GM18505 (cell line): ENCODE results near the gene MLXIP.

Source experiments
- ATAC-seq: cut with Tn5 transposase; IDR thresholded peaks from one replicate; pipeline ENCODE4 v1.9.1; 2021; ENCODE audit not compliant: unreplicated experiment
- POLR2A ChIP-seq: IDR thresholded peaks from 4 replicates; pipeline ENCODE4 v1.6.1; 2011; ENCODE audit warnings: borderline replicate concordance; ENCODE audit not compliant: insufficient read depth, insufficient read length; ENCODE audit errors: extremely low read depth

MLXIP gene

DNA sequence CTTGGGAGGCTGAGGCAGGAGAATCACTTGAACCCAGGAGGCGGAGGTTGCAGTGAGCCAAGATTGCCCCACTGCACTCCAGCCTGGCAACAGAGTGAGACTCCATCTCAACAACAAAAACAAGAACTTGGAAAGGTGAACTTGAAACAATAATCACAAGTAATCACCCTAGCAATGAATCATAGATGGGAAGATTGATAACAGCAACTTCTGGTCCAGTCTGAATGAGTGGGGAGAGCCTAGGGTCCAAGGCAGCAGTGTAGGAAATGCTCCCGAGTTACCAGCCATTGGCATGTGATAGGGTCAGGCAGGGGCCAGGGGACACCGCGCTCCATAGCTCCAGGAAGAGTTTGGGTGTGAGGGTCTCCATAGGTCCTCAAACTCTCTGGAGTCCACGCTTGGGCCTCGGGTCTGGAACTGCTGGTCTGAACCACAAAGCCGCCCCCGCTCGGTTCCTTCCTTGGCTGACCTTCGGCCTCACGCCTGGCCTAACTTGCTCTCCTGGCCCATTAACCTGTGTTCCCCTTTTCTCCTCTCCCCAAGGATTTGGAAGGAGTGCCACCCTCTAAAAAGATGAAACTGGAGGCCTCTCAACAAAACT lies 19.9 kb upstream of the MLXIP start:
- no peak for TF ChIP-seq POLR2A

DNA sequence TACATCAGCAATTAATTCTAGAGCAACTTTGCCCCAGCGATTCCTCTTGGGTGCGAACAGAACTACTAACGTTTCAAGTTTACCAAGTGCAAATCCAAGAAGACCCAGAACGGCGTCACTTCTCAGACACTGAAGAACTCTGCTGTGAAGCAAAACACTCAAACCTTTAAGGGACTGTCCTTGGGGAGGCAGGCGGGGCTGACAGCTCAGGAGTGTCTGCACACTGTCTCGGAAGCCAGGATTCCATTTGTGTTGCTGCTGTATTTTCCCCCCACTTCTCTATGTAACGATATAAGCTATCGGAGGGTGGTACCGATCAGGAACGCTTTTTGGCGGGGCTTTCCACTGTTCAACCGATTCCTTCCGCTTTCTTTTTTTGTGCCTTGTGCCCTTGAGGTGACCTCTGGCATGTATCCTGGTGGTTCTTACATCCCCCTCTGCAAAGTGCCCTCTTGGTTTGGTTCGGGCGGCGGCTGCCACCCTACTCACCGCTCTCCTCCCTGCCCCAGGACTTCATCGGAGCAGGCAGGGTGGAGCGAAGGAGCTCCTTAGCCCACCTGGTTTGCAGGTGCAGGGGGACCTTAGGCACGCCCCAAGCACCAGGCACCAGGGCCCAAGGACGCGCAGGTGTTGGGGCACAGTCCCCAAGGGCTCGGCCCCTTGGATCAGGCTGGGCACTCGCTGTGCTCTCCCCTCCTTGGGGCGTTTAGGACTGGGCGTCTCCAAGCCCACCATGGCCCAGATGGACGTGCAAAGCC lies 19.2 kb upstream of the MLXIP start:
- TF ChIP-seq POLR2A = no peak

More for the DNA sequence above, 19.9 kb upstream of the MLXIP start:
- no peak for ATAC-seq

DNA sequence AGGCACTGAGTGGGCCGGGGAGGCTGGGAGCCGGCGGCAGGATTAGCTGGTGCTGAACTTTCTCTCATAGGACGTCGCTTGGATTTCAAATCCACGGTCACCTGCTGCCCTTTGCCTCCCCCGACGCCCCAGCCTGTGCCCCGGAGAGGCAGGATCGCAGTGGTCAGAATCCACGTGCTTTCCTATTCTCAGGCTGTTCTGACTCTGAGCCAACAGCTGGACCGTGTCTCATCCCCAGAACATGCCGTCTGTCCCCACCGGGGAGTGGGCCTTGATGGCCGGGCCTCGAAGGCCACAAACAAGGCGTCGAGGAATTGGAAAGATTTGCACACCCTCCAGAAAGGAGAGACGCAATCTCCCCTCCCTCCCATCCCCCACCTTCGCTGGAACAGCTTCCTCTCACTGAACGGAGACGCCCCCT lies 18.5 kb upstream of the MLXIP start:
- no peak for ATAC-seq

More for the DNA sequence above, 19.2 kb upstream of the MLXIP start:
- no peak for ATAC-seq

DNA sequence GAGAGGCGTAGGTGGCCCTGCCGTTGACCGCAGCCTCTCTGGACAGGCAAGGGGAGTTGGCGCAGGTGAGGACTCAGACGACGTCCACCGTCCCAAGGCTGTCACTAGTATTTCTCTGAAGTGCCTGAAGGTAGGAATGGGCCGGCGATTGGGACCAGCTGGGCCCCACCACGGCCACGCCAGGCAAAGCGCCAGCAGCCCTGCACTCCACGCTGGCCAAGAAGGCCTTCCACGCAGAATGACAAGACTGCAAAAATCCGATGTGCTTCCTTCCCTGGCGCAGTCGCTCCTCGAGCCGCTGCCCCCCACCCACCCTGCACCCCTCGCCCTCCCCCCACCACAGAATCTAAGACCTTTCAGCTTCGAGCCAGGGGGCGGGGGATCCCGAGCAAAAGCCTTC lies 17.3 kb upstream of the MLXIP start:
- no peak for ATAC-seq
- no peak for TF ChIP-seq POLR2A

More for the DNA sequence above, 18.5 kb upstream of the MLXIP start:
- TF ChIP-seq POLR2A = no peak

DNA sequence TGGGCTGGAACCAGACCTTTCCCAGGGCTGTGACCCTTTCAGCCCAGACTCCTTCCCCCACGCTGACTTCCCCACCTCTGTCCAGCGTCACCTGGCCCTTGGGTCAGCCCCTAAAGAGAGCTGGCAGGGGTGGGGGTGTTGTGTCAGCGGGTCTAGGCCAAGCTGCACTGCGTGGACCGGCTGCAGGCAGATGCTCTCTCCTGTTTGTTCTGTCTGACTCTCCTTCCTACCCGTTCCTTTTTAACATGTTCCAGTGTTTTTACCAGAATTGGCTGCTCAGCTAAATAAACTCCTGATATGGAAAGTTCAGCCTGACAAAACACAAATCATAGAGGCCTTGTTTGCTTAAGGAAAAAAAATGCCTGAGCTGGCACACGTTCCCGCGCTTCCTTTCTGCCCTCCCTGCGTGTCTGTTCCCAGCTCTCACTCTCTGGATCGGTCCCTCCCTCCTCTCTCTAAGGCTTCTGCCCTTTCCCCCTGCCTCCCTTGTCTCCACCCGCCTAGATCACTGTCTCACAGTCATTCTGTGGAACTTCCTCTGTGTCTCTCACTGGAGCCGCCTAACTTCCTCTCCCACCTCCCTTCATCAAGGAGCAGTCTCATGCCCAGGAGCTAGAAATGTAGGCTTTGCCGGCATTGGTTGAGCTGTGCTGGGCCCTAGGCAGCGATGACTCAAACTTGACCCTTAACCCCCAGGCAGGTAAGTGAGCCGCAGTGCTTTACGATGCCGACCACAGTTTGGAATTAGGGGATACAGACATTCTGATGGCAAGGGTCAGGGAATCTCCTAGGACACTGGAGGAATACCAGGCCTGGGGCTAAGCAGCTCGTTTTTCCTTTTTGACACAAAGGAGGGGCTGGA lies 15.5 kb upstream of the MLXIP start:
- no peak for TF ChIP-seq POLR2A
- no peak for ATAC-seq

DNA sequence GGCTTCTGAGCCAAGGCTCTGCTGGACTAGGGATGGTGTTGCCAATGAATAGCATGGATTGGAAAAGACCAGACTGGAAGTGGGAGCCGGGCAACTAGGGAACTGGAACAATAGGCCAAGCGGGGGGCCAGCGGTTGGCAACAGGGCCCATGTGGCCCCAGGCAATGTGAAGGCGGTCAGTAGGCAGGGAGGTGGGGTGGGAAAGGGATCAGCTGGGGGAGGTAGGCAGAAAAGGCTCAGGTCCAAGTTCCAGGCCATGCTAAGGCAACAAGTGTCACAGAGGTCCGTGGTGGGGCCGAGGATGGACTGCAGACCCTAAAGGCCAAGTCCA lies 14.9 kb upstream of the MLXIP start:
- TF ChIP-seq POLR2A = no peak
- ATAC-seq = no peak

DNA sequence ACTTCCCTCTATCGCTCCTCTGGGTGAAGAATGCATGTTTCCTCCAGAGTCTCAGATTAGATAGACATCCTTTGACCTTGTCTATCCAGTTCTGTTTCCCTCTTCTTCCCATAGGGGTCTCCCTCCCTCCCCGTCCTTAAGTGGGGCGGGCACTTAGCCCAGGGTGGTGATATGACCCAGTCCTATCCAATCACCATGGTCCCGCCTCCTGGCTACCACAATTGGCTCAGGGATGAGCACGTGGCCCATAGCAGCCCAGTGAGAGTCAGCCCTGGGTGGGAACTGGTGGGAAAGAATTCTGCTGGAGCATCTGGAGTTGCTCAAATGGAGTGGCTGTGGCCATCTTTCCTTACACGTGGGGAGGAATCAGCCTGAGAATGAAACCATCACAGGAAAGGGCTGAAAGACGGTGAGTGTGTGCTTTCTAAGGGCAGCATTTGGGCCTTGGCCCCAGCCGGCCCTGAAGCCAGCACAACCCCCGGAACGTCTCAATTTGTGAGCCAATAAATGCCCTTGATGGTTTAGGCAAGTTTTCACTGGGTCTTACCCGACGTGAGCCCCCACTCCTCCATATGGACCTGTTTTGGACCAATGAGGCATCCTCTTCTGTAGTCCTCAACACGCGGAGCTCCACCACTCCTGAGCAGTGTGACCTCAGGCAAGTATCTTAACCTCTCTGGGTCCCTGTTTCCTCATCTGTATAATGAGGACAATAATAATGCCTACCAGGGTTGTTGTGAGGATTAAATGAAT lies 14.4 kb upstream of the MLXIP start:
- TF ChIP-seq POLR2A = no peak
- no peak for ATAC-seq

DNA sequence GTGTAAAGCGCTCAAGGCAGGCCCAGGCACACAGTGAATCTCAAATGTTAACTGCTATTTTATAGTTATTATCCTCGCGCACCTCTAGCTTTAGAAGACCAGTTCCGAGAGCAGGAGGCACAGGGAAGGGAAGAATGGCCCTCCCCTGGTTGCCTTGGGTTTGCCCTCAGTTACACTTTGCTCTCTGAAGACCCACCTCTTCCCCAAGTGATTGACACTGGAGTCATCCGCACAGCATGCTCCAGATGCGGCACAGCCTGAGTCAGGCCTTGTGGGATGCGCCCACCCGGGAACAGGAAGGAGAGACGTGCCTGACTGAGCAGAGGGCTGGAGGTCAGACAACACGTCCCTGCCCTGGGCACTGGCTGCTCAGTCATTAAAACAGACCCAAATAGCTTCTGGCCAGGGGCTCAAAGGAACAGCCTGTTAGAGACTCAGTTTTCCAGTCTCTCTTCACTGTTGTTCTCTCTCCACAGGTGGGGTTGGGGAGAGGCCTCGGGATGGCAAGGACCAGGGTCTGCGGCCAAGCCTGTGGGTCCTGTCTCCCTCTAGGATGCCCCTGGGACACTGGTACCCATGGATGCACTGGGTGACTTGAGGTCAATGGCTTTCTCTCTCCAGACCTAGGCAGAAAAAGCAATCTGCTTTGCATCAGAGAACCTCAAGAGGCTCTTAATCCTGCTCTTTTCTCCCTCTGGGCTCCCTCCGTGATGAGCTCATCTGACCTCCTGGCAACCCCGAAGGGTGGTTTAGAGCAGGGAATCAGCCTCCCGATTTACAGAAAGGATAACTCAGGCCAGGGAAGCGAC lies 13.6 kb upstream of the MLXIP start:
- ATAC-seq = no peak

DNA sequence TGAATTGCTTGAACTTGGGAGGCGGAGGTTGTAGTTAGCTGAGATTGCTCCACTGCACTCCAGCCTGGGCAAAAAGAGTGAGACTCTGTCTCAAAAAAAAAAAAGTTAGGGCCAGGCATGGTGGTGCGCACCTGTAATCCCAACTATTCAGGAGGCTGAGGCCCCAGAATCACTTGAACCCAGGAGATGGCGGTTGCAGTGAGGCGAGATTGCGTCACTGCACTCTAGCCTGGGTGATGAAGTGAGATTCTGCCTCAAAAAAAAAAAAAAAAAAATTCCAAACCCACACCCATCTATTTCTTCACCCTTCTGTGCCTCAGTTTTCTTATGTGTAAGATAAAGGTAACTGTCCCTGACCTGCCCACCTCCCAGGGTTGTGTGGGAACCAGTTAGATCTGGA lies 11.0 kb upstream of the MLXIP start:
- no peak for ATAC-seq
- TF ChIP-seq POLR2A = no peak

More for the DNA sequence above, 13.6 kb upstream of the MLXIP start:
- no peak for TF ChIP-seq POLR2A

DNA sequence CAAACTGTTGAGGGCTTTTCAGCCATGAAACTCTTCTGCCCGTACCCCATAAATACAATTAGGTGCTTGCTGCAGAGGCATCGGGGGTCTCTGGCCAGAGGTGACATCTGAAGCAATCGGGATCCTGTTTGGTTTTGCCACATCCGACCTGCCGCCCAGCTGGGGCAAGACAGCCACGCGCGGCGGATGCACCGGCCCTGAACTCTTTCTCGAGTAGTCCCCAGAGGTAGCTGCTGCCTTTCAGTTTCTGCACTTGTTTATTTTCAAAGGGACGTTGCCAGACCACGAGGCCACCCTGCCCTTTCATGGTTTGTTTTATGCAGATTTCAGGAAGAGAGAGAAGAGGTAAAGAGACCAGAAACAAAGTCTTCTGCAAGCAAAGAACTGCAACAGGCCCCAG lies 10.6 kb upstream of the MLXIP start:
- peak; percentile 71 for ATAC-seq
- no peak for TF ChIP-seq POLR2A

DNA sequence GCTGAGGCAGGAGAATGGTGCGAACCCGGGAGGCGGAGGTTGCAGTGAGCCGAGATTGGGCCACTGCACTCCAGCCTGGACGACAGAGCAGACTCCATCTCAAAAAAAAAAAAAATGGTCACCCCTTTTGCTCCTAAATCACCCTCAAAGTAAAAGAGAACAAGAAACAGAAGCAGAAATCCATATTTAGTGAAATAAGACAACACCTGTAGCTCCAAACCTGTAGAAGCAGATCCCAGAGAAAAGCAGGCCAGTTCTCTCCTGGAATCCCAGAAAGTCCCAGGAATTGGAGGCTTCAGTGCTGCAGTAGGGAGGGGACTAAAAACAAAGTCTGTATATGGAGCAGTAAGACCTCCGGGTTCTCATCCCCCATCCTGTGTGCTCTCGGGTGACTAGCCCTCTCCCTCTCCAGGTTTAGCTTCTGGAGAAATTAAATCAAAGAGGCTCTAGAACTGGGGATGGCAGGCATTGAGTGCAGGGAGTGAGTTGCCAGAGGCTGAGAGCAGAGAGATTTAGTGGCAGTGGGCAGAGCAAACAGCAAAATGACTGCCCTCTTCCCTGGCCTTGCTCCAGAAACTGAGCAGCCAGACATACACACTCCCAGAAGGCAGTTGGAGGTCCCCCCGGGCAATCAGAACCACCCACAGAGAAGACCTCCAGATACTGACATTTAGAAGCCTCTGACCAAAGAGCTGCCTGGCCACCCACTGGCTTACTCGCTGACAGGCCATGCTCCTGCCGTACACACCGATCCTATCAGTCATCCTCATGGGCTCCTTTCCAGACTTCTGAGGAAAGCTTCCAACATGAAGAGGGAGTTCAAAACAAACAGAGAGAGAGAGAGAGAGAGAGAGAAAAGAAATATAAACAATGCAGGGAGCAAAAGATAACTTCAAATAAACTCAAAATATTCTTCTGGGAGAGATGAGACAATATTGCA lies 6.3 kb upstream of the MLXIP start:
- TF ChIP-seq POLR2A = no peak
- no peak for ATAC-seq
